Measurements from ENCODE around the gene ETV5. TPM values are rescaled to one million over a fixed set of nuclear protein-coding genes. Genes with fewer than 3 reads are reported as not detected.

The ETV5 gene
- polyA plus RNA-seq, 3 donors = 0.07 to 1.2 (median 0.88) TPM

DNA sequence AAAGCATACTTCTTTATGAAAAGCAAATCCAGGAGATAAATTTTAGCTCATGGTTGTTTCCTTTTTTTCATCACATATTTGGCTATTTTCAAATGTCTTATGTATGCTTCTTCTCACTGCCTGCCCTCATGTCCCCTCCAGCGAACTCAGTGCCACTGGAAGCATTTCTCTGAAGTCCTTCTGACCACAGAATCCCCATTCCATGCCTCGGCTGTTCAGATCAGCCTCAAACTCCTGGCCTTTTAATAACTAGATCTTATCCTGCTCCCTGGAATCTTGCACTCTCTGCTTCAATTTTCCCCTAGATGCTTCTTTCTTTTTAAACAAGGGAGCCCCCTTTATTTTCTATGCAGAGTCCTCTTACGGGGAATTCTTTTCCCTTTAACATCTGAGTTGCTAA, 10.1 kb downstream of the ETV5 start:
- H2AFZ ChIP-seq (ENCODE audit: insufficient read depth, low read depth, low read length, poor library complexity, severe bottlenecking) = no peak overlapping the region
- peaks cover 25 to 41% (median 33%) of the 10 kb centered on the region in 3 donors for H3K27me3 Mint-ChIP-seq (ENCODE audit: low read depth in 3 of 3)
- H3K36me3 ChIP-seq (replicated peaks in 1 of 2; ENCODE audit: control insufficient read depth in 1 of 2, insufficient read depth in 2 of 2, low read length in 2 of 2) = no peaks in the 10 kb centered on the region
- DNase-seq = no peak
- H3K9me3 Mint-ChIP-seq = peaks cover 0 to 3% (median 0%) of the 10 kb centered on the region in 7 donors
- H3K4me1 Mint-ChIP-seq = peaks cover 43% of the 10 kb centered on the region
- H3K9ac ChIP-seq (ENCODE audit: insufficient read depth, low read length, poor library complexity, severe bottlenecking) = no peak overlapping the region
- H3K4me3 ChIP-seq (replicated peaks in 1 of 3; ENCODE audit: low read depth in 2 of 3, low read length in 3 of 3) = no peak overlapping the region
- H3K27me3 ChIP-seq (ENCODE audit: control insufficient read depth in 2 of 2, insufficient read depth in 2 of 2, low read length in 2 of 2) = peaks cover 10 to 29% of the 10 kb centered on the region in 2 donors
- intact Hi-C loops (cut with micrococcal nuclease) = no loop called here
- H3K36me3 Mint-ChIP-seq = peaks cover 0 to 1% of the 10 kb centered on the region in 2 donors
- H3K4me1 ChIP-seq (ENCODE audit: control insufficient read depth in 1 of 2, insufficient read depth in 2 of 2, low read length in 2 of 2) = peaks cover 44 to 45% of the 10 kb centered on the region in 2 donors
- no peak overlapping the region for H3K4me2 ChIP-seq (replicated peaks; ENCODE audit: extremely low read depth, low read length, poor library complexity, severe bottlenecking)
- H3K27ac ChIP-seq (ENCODE audit: low read depth in 1 of 2, low read length in 2 of 2) = no peak overlapping the region
- no peaks in the 10 kb centered on the region for H3K9me3 ChIP-seq (replicated peaks in 1 of 2; ENCODE audit: control insufficient read depth in 1 of 2, insufficient read depth in 1 of 2, low read length in 2 of 2)
- H3K4me3 Mint-ChIP-seq = peak overlapping the region in 1 of 2 donors; percentile 91
- 77% methylated on average over 2 of the region's 3 CpGs for WGBS (ENCODE audit: insufficient coverage)
- no peak for TF ChIP-seq CTCF (IDR thresholded peaks at IDR 0.05)
- H3K27ac Mint-ChIP-seq = no peak overlapping the region
- no peaks in the 10 kb centered on the region for H4K20me1 ChIP-seq (ENCODE audit: insufficient read depth, low read length)
- no peaks in the 10 kb centered on the region for H3K79me2 ChIP-seq (ENCODE audit: insufficient read depth, low read length)

- H3K36me3 Mint-ChIP-seq = peaks cover 0 to 1% of the 10 kb centered on the region in 2 donors
- H3K4me3 Mint-ChIP-seq = peak overlapping the region; percentile 65 to 91
- H3K27me3 ChIP-seq (ENCODE audit: control insufficient read depth in 2 of 2, insufficient read depth in 2 of 2, low read length in 2 of 2) = peaks cover 10 to 27% of the 10 kb centered on the region in 2 donors
- H3K4me1 Mint-ChIP-seq = peaks cover 52% of the 10 kb centered on the region
- H3K27ac ChIP-seq (ENCODE audit: low read depth in 1 of 2, low read length in 2 of 2) = no peak overlapping the region
- H3K9ac ChIP-seq (ENCODE audit: insufficient read depth, low read length, poor library complexity, severe bottlenecking) = no peak overlapping the region
- no peak for TF ChIP-seq CTCF (IDR thresholded peaks at IDR 0.05)
- H2AFZ ChIP-seq (ENCODE audit: insufficient read depth, low read depth, low read length, poor library complexity, severe bottlenecking) = no peak overlapping the region
- 0% methylated on average over 13 of the region's 16 CpGs for WGBS (ENCODE audit: insufficient coverage)
- H3K79me2 ChIP-seq (ENCODE audit: insufficient read depth, low read length) = no peaks in the 10 kb centered on the region
- peak overlapping the region in 1 of 3 experiments; percentile 43 for H3K4me3 ChIP-seq (replicated peaks in 1 of 3; ENCODE audit: low read depth in 2 of 3, low read length in 3 of 3)
- H3K4me1 ChIP-seq (ENCODE audit: control insufficient read depth in 1 of 2, insufficient read depth in 2 of 2, low read length in 2 of 2) = peaks cover 53 to 54% of the 10 kb centered on the region in 2 donors
- H3K9me3 Mint-ChIP-seq = peaks cover 0 to 3% (median 0%) of the 10 kb centered on the region in 7 donors
- H3K27me3 Mint-ChIP-seq (ENCODE audit: low read depth in 3 of 3) = peaks cover 25 to 34% (median 27%) of the 10 kb centered on the region in 3 donors
- intact Hi-C loops (cut with micrococcal nuclease) = no loop called here
- no peaks in the 10 kb centered on the region for H3K9me3 ChIP-seq (replicated peaks in 1 of 2; ENCODE audit: control insufficient read depth in 1 of 2, insufficient read depth in 1 of 2, low read length in 2 of 2)
- no peaks in the 10 kb centered on the region for H4K20me1 ChIP-seq (ENCODE audit: insufficient read depth, low read length)
- H3K27ac Mint-ChIP-seq = peak overlapping the region in 2 of 7 donors; percentile 27 to 63
- peak overlapping the region; percentile 51 for H3K4me2 ChIP-seq (replicated peaks; ENCODE audit: extremely low read depth, low read length, poor library complexity, severe bottlenecking)
- no peaks in the 10 kb centered on the region for H3K36me3 ChIP-seq (replicated peaks in 1 of 2; ENCODE audit: control insufficient read depth in 1 of 2, insufficient read depth in 2 of 2, low read length in 2 of 2)
- no peak for DNase-seq
Measured at GRCh38 chr3:186097663-186098451, 11.0 kb downstream of the ETV5 start.

All from CD14-positive monocyte (primary cell).